ENCODE data around the gene FAM149B1. TPM values are rescaled to one million over a fixed set of nuclear protein-coding genes. Genes with fewer than 3 reads are reported as not detected.

FAM149B1 gene
- total RNA-seq, 1 experiment from 2014 or later = 26.6 TPM

- in situ Hi-C loops (cut with HindIII; ENCODE audit: low sequenced_read_pairs) = no loop called here
- DNase-seq (ENCODE audit: low spot score) = no peak
Measured at GRCh38 chr10:73261362-73261995, 93.6 kb downstream of the FAM149B1 start.

- DNase-seq (ENCODE audit: low spot score) = no peak
- in situ Hi-C loops (cut with HindIII; ENCODE audit: low sequenced_read_pairs) = no loop called here
Measured at GRCh38 chr10:73262105-73262730, 94.3 kb downstream of the FAM149B1 start.

- no peak for DNase-seq (ENCODE audit: low spot score)
- in situ Hi-C loops (cut with HindIII; ENCODE audit: low sequenced_read_pairs) = no loop called here
Measured at GRCh38 chr10:73262880-73263555, 95.1 kb downstream of the FAM149B1 start.

GRCh38 chr10:73263693-73264347 lies 95.9 kb downstream of the FAM149B1 start:
- peak; percentile 7 for DNase-seq (ENCODE audit: low spot score)
- in situ Hi-C loops (cut with HindIII; ENCODE audit: low sequenced_read_pairs) = no loop called here

GRCh38 chr10:73264423-73264822 lies 96.5 kb downstream of the FAM149B1 start:
- in situ Hi-C loops (cut with HindIII; ENCODE audit: low sequenced_read_pairs) = no loop called here
- DNase-seq (ENCODE audit: low spot score) = no peak

- DNase-seq (ENCODE audit: low spot score) = no peak
- in situ Hi-C loops (cut with HindIII; ENCODE audit: low sequenced_read_pairs) = no loop called here
Measured at GRCh38 chr10:73281097-73281496, 113.2 kb downstream of the FAM149B1 start.

GRCh38 chr10:73287441-73287840 lies 119.5 kb downstream of the FAM149B1 start:
- in situ Hi-C loops (cut with HindIII; ENCODE audit: low sequenced_read_pairs) = no loop called here
- DNase-seq (ENCODE audit: low spot score) = no peak

- in situ Hi-C loops (cut with HindIII; ENCODE audit: low sequenced_read_pairs) = no loop called here
- no peak for DNase-seq (ENCODE audit: low spot score)
Measured at GRCh38 chr10:73289958-73290357, 122.0 kb downstream of the FAM149B1 start.

GRCh38 chr10:73293461-73293860 lies 125.5 kb downstream of the FAM149B1 start:
- no peak for DNase-seq (ENCODE audit: low spot score)
- in situ Hi-C loops (cut with HindIII; ENCODE audit: low sequenced_read_pairs) = no loop called here

Other genes starting within 250 kb of the FAM149B1 start
- not detected in 2 replicates for gene PLA2G12B, start 213.3 kb upstream of the FAM149B1 start, total RNA-seq (2014; rRNA removed; shearing (Covaris generic))
- 49.0 and 62.2 TPM in 2 replicates for gene P4HA1, start 71.3 kb upstream of the FAM149B1 start, total RNA-seq (2014; rRNA removed; shearing (Covaris generic))
- not detected in 2 replicates for gene NUDT13, start 57.7 kb upstream of the FAM149B1 start, total RNA-seq (2014; rRNA removed; shearing (Covaris generic))
- gene ECD, start 111 bp upstream of the FAM149B1 start, total RNA-seq (2014; rRNA removed; shearing (Covaris generic)) = 55.0 and 60.2 TPM in 2 replicates
- 43.4 and 53.3 TPM in 2 replicates for gene DNAJC9, start 79.1 kb downstream of the FAM149B1 start, total RNA-seq (2014; rRNA removed; shearing (Covaris generic))
- 73.5 and 94.1 TPM in 2 replicates for gene MRPS16, start 84.5 kb downstream of the FAM149B1 start, total RNA-seq (2014; rRNA removed; shearing (Covaris generic))
- 0.78 and 2.0 TPM in 2 replicates for gene CFAP70, start 190.7 kb downstream of the FAM149B1 start, total RNA-seq (2014; rRNA removed; shearing (Covaris generic))
- gene ANXA7, start 245.9 kb downstream of the FAM149B1 start, total RNA-seq (2014; rRNA removed; shearing (Covaris generic)) = 62.3 and 64.0 TPM in 2 replicates

Data from G401 (cell line).